ENCODE data around the gene RYR2.

DNA sequence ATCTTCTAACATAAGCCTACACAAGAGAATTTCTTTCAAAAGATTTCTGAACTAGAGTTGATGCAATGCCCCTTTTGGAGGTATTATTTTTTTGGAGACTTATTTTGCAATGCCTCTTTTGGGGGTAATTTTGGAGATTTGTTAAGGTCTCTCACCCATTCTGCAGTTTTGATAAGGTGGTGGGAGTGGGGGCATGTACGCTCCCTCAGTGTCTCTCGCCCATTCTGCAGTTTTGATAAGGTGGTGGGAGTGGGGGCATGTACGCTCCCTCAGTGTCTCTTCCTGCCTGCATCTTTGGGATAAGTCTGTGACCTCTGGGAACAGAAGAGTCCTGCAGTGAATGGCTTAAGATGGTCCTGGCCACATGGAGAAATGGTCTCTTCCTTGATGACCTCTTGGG is 536.6 kb downstream of the RYR2 start:
- TF ChIP-seq, protein P1, sequence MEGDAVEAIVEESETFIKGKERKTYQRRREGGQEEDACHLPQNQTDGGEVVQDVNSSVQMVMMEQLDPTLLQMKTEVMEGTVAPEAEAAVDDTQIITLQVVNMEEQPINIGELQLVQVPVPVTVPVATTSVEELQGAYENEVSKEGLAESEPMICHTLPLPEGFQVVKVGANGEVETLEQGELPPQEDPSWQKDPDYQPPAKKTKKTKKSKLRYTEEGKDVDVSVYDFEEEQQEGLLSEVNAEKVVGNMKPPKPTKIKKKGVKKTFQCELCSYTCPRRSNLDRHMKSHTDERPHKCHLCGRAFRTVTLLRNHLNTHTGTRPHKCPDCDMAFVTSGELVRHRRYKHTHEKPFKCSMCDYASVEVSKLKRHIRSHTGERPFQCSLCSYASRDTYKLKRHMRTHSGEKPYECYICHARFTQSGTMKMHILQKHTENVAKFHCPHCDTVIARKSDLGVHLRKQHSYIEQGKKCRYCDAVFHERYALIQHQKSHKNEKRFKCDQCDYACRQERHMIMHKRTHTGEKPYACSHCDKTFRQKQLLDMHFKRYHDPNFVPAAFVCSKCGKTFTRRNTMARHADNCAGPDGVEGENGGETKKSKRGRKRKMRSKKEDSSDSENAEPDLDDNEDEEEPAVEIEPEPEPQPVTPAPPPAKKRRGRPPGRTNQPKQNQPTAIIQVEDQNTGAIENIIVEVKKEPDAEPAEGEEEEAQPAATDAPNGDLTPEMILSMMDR (IDR thresholded peaks at IDR 0.05): no peak
- TF ChIP-seq POLR2A (IDR thresholded peaks at IDR 0.05): no peak
